RWPE1 (cell line): ENCODE measurements around the gene ERF.
A peak's percentile ranks its signal among the peaks of the same experiment; 100 is the strongest.

Source experiments
- CTCF ChIA-PET: fragments of 350-600 bp; sonication (Branson Sonifier 250); formaldehyde crosslinking; extraction: SDS; loops from one replicate; lab custom pipeline; 2021; lab: Yijun Ruan, JAX
- POLR2A ChIA-PET: fragments of 400-600 bp; formaldehyde crosslinking; extraction: SDS; loops from one replicate; lab custom pipeline; 2020; ENCODE audit warnings: antibody characterized with exemption; ENCODE audit not compliant: low non-redundant PET; lab: Yijun Ruan, JAX
- DNase-seq: peaks from one replicate; pipeline ENCODE4 v3.0.0; 2012; ENCODE audit warnings: low spot score
- H3K27ac ChIP-seq: fragments of 450-650 bp; 2 replicates; pipeline ENCODE4 v1.5.1; 2017
- TF ChIP-seq, protein P1 (sequence below): fragments of 450-650 bp; conservative IDR thresholded peaks from 2 replicates; pipeline ENCODE4 v1.5.1; 2017; ENCODE audit warnings: low read depth, mild to moderate bottlenecking

Gene ERF

DNA sequence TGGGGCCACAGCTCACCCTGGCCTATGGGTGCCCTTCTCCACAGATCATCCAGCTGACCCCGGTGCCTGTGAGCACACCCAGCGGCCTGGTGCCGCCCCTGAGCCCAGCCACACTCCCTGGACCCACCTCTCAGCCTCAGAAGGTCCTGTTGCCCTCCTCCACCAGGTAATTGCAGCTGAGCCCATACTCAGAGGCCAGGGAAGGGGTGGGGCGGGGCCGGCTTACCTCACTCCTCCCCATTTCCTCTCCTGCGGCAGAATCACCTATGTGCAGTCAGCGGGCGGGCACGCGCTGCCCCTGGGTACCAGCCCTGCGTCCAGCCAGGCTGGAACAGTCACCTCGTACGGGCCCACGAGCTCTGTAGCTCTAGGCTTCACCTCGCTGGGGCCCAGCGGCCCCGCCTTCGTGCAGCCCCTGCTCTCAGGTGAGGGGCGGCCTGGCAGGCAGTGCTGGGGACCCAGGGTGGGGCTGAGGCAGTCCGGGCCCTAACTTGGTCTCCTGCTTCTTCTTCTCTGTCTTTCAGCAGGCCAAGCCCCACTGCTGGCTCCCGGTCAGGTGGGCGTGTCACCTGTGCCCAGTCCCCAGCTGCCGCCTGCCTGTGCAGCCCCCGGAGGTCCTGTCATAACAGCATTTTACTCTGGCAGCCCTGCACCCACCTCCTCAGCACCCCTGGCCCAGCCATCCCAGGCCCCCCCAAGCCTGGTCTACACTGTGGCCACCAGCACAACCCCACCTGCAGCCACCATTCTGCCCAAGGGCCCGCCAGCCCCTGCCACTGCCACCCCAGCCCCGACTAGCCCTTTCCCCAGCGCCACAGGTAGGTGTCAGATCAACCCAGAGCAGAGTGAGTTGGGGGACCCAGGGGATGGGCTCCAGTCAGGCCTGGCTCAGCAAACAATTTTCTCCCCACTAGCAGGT lies 37.4 kb upstream of the ERF start:
- DNase-seq: no peak
- peak overlapping the region; percentile 100 for H3K27ac ChIP-seq
- ChIA-PET CTCF (interaction anchor here (1.0 kb wide), 1 partner anchor 115 kb away, joined by 3 read pairs; no protein-coding TSS in a partner anchor), POLR2A (no interaction called here)
- TF ChIP-seq, protein P1, sequence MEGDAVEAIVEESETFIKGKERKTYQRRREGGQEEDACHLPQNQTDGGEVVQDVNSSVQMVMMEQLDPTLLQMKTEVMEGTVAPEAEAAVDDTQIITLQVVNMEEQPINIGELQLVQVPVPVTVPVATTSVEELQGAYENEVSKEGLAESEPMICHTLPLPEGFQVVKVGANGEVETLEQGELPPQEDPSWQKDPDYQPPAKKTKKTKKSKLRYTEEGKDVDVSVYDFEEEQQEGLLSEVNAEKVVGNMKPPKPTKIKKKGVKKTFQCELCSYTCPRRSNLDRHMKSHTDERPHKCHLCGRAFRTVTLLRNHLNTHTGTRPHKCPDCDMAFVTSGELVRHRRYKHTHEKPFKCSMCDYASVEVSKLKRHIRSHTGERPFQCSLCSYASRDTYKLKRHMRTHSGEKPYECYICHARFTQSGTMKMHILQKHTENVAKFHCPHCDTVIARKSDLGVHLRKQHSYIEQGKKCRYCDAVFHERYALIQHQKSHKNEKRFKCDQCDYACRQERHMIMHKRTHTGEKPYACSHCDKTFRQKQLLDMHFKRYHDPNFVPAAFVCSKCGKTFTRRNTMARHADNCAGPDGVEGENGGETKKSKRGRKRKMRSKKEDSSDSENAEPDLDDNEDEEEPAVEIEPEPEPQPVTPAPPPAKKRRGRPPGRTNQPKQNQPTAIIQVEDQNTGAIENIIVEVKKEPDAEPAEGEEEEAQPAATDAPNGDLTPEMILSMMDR: no peak

DNA sequence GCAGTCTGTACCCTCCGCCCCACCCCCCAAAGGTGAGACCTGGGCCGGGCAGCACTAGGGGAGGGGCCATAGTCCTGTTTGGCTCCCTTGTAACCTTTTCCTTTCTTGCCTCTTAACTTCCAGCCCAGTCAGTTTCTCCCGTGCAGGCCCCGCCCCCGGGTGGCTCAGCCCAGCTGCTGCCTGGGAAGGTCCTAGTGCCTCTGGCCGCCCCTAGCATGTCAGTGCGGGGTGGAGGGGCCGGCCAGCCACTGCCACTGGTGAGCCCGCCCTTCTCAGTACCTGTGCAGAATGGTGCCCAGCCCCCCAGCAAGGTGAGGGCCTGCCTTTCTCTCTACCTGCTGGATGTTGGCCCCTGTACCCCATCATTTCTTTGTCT lies 36.5 kb upstream of the ERF start:
- H3K27ac ChIP-seq: peak overlapping the region; percentile 100
- POLR2A ChIA-PET: no interaction called here
- TF ChIP-seq, protein P1: no peak
- CTCF ChIA-PET: interaction anchor here (1.0 kb wide), 1 partner anchor 114 kb away, joined by 3 read pairs; no protein-coding TSS in a partner anchor
- no peak for DNase-seq

DNA sequence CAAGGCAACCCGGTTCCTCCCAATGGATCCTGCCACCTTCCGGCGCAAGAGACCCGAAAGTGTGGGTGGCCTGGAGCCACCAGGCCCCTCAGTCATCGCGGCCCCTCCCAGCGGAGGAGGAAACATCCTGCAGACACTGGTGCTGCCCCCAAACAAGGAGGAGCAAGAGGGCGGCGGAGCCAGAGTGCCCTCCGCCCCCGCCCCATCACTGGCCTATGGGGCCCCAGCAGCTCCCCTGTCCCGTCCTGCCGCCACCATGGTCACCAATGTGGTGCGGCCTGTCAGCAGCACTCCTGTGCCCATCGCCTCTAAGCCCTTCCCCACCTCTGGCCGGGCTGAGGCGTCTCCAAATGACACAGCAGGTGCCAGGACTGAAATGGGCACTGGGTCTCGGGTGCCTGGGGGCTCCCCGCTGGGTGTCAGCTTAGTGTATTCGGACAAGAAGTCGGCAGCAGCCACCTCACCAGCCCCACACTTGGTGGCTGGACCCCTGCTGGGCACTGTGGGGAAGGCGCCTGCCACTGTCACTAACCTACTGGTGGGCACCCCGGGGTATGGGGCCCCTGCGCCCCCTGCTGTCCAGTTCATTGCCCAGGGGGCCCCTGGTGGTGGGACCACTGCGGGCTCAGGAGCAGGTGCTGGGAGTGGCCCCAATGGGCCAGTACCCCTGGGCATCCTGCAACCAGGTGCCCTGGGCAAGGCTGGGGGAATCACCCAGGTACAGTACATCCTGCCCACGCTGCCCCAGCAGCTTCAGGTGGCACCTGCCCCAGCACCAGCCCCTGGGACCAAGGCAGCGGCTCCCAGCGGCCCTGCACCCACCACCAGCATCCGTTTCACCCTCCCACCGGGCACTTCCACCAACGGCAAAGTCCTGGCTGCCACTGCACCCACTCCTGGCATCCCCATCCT lies 35.9 kb upstream of the ERF start:
- CTCF ChIA-PET: interaction anchor here (0.7 to 1.6 kb wide), 5 partner anchors 11 to 165 kb away, joined by 3 read pairs; no protein-coding TSS in a partner anchor
- peak overlapping the region; percentile 100 for H3K27ac ChIP-seq
- POLR2A ChIA-PET: no interaction called here
- TF ChIP-seq, protein P1: peak; percentile 55
- no peak for DNase-seq

DNA sequence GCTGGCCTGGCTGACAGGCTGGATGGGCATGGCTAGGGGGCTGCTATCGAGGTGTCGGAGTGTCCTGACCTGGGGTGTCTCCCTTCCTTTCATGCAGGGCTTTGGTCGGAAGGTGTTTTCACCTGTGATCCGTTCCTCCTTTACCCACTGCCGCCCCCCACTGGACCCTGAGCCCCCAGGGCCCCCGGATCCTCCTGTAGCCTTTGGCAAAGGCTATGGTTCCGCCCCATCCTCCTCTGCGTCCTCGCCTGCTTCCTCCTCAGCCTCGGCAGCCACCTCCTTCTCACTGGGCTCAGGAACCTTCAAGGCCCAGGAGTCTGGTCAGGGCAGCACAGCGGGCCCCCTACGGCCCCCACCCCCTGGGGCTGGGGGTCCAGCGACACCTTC lies 35.2 kb upstream of the ERF start:
- TF ChIP-seq, protein P1: no peak
- DNase-seq: no peak
- POLR2A ChIA-PET: no interaction called here
- CTCF ChIA-PET: interaction anchor here (0.7 to 1.6 kb wide), 4 partner anchors 10 to 165 kb away, joined by 3 read pairs; no protein-coding TSS in a partner anchor
- H3K27ac ChIP-seq: peak overlapping the region; percentile 100

DNA sequence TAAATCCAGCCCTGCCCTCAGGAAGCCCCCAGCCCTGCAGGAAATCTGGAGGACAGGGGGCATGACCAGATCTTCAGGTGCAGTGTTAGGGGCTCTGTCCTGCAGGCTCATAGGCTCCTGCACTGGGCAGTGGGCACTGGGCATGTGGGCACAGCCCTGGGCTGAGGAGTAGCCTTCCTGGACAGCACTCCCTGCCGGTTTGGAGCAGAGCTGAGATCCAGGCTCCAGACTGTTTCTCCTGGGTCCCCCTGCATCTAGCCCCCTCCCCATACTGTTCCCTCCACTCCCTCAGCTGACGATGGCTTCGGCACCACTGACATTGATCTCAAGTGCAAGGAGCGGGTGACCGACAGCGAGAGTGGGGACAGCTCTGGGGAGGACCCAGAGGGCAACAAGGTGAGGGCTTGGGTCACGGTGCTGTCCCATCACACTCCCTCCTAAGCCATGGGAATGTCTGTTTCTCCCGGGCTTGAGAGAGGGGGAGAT lies 34.7 kb upstream of the ERF start:
- ChIA-PET POLR2A (no interaction called here), CTCF (interaction anchor here (1.6 kb wide), 1 partner anchor 32 kb away, joined by 3 read pairs; no protein-coding TSS in a partner anchor)
- DNase-seq: no peak
- peak overlapping the region; percentile 100 for H3K27ac ChIP-seq
- TF ChIP-seq, protein P1: no peak
